ENCODE results near the gene DNAJC1. TPM values are rescaled to one million over a fixed set of nuclear protein-coding genes. Genes with fewer than 3 reads are reported as not detected.
A peak's percentile ranks its signal among the peaks of the same experiment; 100 is the strongest.

Gene DNAJC1
- total and polyA plus RNA-seq, 2 of the 8 experiments (the other 6 are each of a cell fraction or from before 2014, with no cell fraction given): 6.8 to 14.8 TPM

- no peaks in the 10 kb centered on the region for H3K79me1 ChIP-seq (ENCODE audit: low read depth, low read length)
- H4K8ac ChIP-seq (ENCODE audit: extremely low read depth, insufficient read depth, low read length): no peak overlapping the region
- H2BK12ac ChIP-seq (ENCODE audit: low read depth, low read length): no peak overlapping the region
- no peak overlapping the region for H3K4me2 ChIP-seq (ENCODE audit: insufficient read depth in 1 of 2, low read depth in 2 of 2, low read length in 2 of 2)
- ChIA-PET CTCF (ENCODE audit: partially characterized antibody) (no interaction called here), POLR2A (ENCODE audit: partially characterized antibody) (no interaction called here)
- H3K9ac ChIP-seq (replicated peaks in 1 of 4; ENCODE audit: extremely low read depth in 1 of 4, low read depth in 3 of 4, low read length in 3 of 4): no peak overlapping the region
- peaks cover 0 to 2% (median 0%) of the 10 kb centered on the region in 4 experiments; a peak in 1 of 8 replicates for H3K36me3 ChIP-seq (ENCODE audit: control insufficient read depth in 2 of 4, insufficient read depth in 4 of 4, low read length in 3 of 4)
- no peak overlapping the region for H2BK15ac ChIP-seq (ENCODE audit: low read length)
- no peak overlapping the region for H4K91ac ChIP-seq (replicated peaks; ENCODE audit: insufficient read length, low read length)
- no peak overlapping the region for H3K27ac ChIP-seq (ENCODE audit: low read depth, low read length)
- no peak overlapping the region for H2BK5ac ChIP-seq (ENCODE audit: low read depth, low read length)
- H3K56ac ChIP-seq (replicated peaks; ENCODE audit: insufficient read length, low read depth, low read length): no peak overlapping the region
- H3K79me2 ChIP-seq (ENCODE audit: control insufficient read depth in 1 of 2, insufficient read depth in 2 of 2, low read length in 2 of 2): no peaks in the 10 kb centered on the region
- H4K20me1 ChIP-seq (replicated peaks in 1 of 2; ENCODE audit: control insufficient read depth in 1 of 2, insufficient read depth in 2 of 2, low read length in 2 of 2): no peaks in the 10 kb centered on the region
- DNase-seq (ENCODE audit: low read depth in 1 of 2, low spot score in 2 of 2) (no peak), FAIRE-seq (no peak)
- H3K23ac ChIP-seq (ENCODE audit: insufficient read length): no peak overlapping the region
- TF ChIP-seq ZNF274 (IDR thresholded peaks at IDR 0.05; ENCODE audit: borderline replicate concordance, extremely low read depth, low read length): peak; percentile 50; the same call in 1 of the 2 replicates
- no peak for TF ChIP-seq NANOG (IDR thresholded peaks at IDR 0.05; ENCODE audit: insufficient read depth, low read depth, low read length, poor library complexity, severe bottlenecking)
- 92% methylated on average over 3 of the region's 3 CpGs; no CpG with 5 or more reads in 1 of the 2 experiments for WGBS, 2 experiments (ENCODE audit: extremely low coverage in 1 of 2, insufficient coverage in 1 of 2, insufficient read length in 1 of 2, insufficient replicate concordance in 2 of 2, low coverage in 1 of 2, low lambda C conversion rate in 2 of 2, missing lambda C conversion rate in 1 of 2)
- H2BK120ac ChIP-seq (replicated peaks; ENCODE audit: low read depth, low read length): no peak overlapping the region
- H3K9me3 ChIP-seq (ENCODE audit: insufficient read depth in 2 of 2, low read depth in 1 of 2, low read length in 1 of 2): peaks cover 13 to 24% of the 10 kb centered on the region in 2 experiments
- no peak overlapping the region for H3K18ac ChIP-seq (ENCODE audit: extremely low read depth, low read length)
- no peaks in the 10 kb centered on the region for H3K27me3 ChIP-seq (replicated peaks in 1 of 4; ENCODE audit: control insufficient read depth in 3 of 4, extremely low read depth in 1 of 4, insufficient read depth in 3 of 4, low read length in 3 of 4)
- H2BK20ac ChIP-seq (ENCODE audit: low read length): no peak overlapping the region
- H2AK5ac ChIP-seq (ENCODE audit: low read depth, low read length): no peak overlapping the region
- H3K23me2 ChIP-seq (ENCODE audit: low read depth, low read length): no peaks in the 10 kb centered on the region
- no peak overlapping the region for H3K4me3 ChIP-seq (ENCODE audit: extremely low read depth in 1 of 4, insufficient read depth in 2 of 4, low read depth in 3 of 4, low read length in 4 of 4)
- H4K5ac ChIP-seq (ENCODE audit: insufficient read length, low read depth, low read length): no peak overlapping the region
- no peak overlapping the region for H3K4ac ChIP-seq (replicated peaks; ENCODE audit: insufficient read length, low read depth, low read length)
- no peak overlapping the region for H3K14ac ChIP-seq (ENCODE audit: insufficient read length)
- no peaks in the 10 kb centered on the region for H3K4me1 ChIP-seq (replicated peaks in 1 of 4; ENCODE audit: control insufficient read depth in 3 of 4, insufficient read depth in 4 of 4, low read length in 3 of 4)
- no peak overlapping the region for H2AFZ ChIP-seq (ENCODE audit: low read length)
These were observed 176.2 kb downstream of the DNAJC1 start for GRCh38 chr10:21827308-21827707.
